AG04449 (cell line): ENCODE data around the gene DMD.

Experiments
- CTCF ChIA-PET: fragments of 350-600 bp; formaldehyde crosslinking; extraction: SDS; loops from one replicate; lab custom pipeline; 2021; ENCODE audit warnings: antibody characterized with exemption; lab: Yijun Ruan, JAX
- POLR2A ChIA-PET: fragments of 400-600, 350-600 bp; formaldehyde crosslinking; extraction: SDS; loops from one replicate; lab custom pipeline; 2020; ENCODE audit warnings: antibody characterized with exemption, inconsistent platforms; lab: Yijun Ruan, JAX
- DNase-seq: peaks from one replicate; pipeline ENCODE4 v3.0.0-alpha.2; 2010; ENCODE audit warnings: low read depth, low spot score
- H3K4me3 ChIP-seq: 2 replicates; pipeline ENCODE4 v1.5.1; 2011; ENCODE audit warnings: low read depth, mild to moderate bottlenecking, control low read depth, low read length
- TF ChIP-seq, protein P1 (sequence below): IDR thresholded peaks from one replicate; pipeline ENCODE4 v1.5.1; 2011; ENCODE audit warnings: mild to moderate bottlenecking, moderate library complexity, low read length, control low read depth, inconsistent platforms; ENCODE audit not compliant: insufficient read depth; ENCODE audit errors: missing control alignments

DMD gene

DNA sequence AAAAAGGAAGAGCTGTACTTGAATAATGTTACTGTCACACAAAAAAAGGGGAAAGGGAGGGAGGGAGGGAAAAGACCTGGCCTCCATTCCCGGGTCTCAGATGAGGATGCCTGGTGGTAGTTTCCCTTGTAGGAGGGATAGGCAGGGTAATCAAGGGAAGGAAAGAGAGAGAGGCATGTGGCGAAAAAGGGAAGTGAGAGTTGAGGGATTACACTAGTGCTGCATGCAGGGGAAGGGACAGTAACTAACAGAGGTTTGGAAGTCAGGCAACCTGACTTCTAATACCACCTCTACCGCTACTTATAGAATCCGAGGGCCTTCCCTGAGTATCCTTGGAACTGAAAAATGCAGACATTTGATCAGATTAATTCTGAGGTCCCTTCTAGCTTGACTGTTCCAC lies 1317.8 kb downstream of the DMD start:
- no peak for DNase-seq
- CTCF ChIA-PET, result no interaction called here
- TF ChIP-seq, protein P1, sequence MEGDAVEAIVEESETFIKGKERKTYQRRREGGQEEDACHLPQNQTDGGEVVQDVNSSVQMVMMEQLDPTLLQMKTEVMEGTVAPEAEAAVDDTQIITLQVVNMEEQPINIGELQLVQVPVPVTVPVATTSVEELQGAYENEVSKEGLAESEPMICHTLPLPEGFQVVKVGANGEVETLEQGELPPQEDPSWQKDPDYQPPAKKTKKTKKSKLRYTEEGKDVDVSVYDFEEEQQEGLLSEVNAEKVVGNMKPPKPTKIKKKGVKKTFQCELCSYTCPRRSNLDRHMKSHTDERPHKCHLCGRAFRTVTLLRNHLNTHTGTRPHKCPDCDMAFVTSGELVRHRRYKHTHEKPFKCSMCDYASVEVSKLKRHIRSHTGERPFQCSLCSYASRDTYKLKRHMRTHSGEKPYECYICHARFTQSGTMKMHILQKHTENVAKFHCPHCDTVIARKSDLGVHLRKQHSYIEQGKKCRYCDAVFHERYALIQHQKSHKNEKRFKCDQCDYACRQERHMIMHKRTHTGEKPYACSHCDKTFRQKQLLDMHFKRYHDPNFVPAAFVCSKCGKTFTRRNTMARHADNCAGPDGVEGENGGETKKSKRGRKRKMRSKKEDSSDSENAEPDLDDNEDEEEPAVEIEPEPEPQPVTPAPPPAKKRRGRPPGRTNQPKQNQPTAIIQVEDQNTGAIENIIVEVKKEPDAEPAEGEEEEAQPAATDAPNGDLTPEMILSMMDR, result no peak
- POLR2A ChIA-PET, result no interaction called here
- H3K4me3 ChIP-seq, result no peak overlapping the region

- TF ChIP-seq, protein P1, result no peak
- ChIA-PET POLR2A (no interaction called here), CTCF (no interaction called here)
- DNase-seq, result no peak
- no peak overlapping the region for H3K4me3 ChIP-seq
Observed at GRCh38 chrX:31889088-31889487, 1322.3 kb downstream of the DMD start.

- no peak for DNase-seq
- TF ChIP-seq, protein P1, result no peak
- POLR2A ChIA-PET, result interaction anchor here (0.6 kb wide), 1 partner anchor 123 kb away, joined by 3 read pairs; no protein-coding TSS in a partner anchor
- CTCF ChIA-PET, result no interaction called here
- no peak overlapping the region for H3K4me3 ChIP-seq
Observed at GRCh38 chrX:31884535-31884934, 1326.8 kb downstream of the DMD start.

DNA sequence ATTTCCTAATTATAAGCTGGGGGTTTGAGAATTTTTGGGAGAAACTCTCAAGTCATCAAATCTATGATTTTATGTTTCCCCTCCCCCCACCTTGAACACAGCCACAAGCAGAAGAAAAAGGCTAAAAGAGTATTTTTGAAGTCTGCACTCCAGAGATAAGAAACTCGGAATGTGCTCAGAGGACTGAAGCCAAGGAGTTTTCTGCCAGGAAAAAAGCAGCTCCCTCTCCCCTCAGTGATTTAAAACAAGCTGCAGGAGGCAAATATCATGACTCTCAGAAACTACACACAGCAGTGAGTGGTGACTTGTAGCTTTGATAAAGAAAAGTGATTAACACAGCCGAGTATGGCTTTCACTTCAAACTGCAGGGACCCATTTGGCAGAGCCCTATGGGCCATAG lies 1339.3 kb downstream of the DMD start:
- no peak overlapping the region for H3K4me3 ChIP-seq
- ChIA-PET CTCF (no interaction called here), POLR2A (no interaction called here)
- TF ChIP-seq, protein P1, result no peak
- no peak for DNase-seq

GRCh38 chrX:31870267-31870666 lies 1341.1 kb downstream of the DMD start:
- TF ChIP-seq, protein P1, result no peak
- H3K4me3 ChIP-seq, result no peak overlapping the region
- POLR2A ChIA-PET, result no interaction called here
- DNase-seq, result no peak
- CTCF ChIA-PET, result no interaction called here

DNA sequence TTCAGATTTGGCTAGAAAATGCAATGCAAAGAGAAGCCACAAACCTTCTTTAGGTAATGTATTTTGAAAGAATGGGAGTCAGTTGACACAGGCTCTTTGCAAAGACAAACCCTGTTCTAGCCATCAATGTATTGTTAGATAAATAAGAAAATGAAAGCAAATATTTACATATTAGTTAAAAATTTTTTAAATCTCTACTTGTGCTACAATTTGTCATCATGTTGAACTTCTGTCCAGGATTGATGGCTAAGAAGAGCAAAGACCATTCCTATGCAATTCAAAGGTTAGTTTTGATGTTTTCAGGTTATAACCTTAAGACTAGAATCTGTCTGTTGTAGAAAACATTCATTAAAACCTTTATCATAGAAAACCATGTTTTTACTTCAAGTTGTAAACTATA lies 1350.7 kb downstream of the DMD start:
- CTCF ChIA-PET, result no interaction called here
- POLR2A ChIA-PET, result no interaction called here
- no peak for DNase-seq
- no peak overlapping the region for H3K4me3 ChIP-seq
- TF ChIP-seq, protein P1, result no peak
